Loucy (cell line): ENCODE data around the gene TSTD2.
A peak's percentile ranks its signal among the peaks of the same experiment; 100 is the strongest.
"Not testable (repeated sequence)": the region's sequence is repeated elsewhere in the genome, so short reads cannot be mapped to it uniquely, and the experiment has no call there.

Experiments
- H2AFZ ChIP-seq: fragments of 200-600 bp; sonication (generic); 2 replicates; pipeline ENCODE4 v1.6.0; 2016; ENCODE audit warnings: antibody characterized with exemption, mild to moderate bottlenecking, low read length, moderate library complexity
- H3F3A ChIP-seq: fragments of 200-600 bp; 2 replicates; pipeline ENCODE4 v1.6.0; 2016; ENCODE audit warnings: antibody characterized with exemption, low read depth, mild to moderate bottlenecking
- H3K27me3 ChIP-seq: fragments of 200-600 bp; sonication (generic); 2 replicates; pipeline ENCODE4 v1.6.1; 2014; ENCODE audit warnings: low read length, mild to moderate bottlenecking; ENCODE audit not compliant: insufficient read depth, poor library complexity, severe bottlenecking
- H3K36me3 ChIP-seq: fragments of 200-600 bp; sonication (generic); 2 replicates; pipeline ENCODE4 v1.6.1; 2016; ENCODE audit warnings: low read length; ENCODE audit not compliant: insufficient read depth
- H3K4me1 ChIP-seq: fragments of 200-600 bp; sonication (generic); 2 replicates; pipeline ENCODE4 v1.5.1; 2014; ENCODE audit warnings: low read length, mild to moderate bottlenecking; ENCODE audit not compliant: insufficient read depth, poor library complexity, severe bottlenecking
- H3K4me2 ChIP-seq: fragments of 200-600 bp; sonication (generic); 2 replicates; pipeline ENCODE4 v1.6.0; 2014; ENCODE audit warnings: antibody characterized with exemption, low read length, low read depth, mild to moderate bottlenecking; ENCODE audit not compliant: poor library complexity, severe bottlenecking
- H3K4me3 ChIP-seq: fragments of 200-600 bp; sonication (generic); 2 replicates; pipeline ENCODE4 v1.5.1; 2014; ENCODE audit warnings: low read length, mild to moderate bottlenecking, mixed read lengths; ENCODE audit not compliant: poor library complexity, severe bottlenecking
- H3K79me2 ChIP-seq: fragments of 200-600 bp; sonication (generic); 2 replicates; pipeline ENCODE4 v1.6.1; 2014; ENCODE audit warnings: low read length; ENCODE audit not compliant: insufficient read depth
- H3K9ac ChIP-seq: fragments of 200-600 bp; sonication (generic); 2 replicates; pipeline ENCODE4 v1.6.0; 2014; ENCODE audit warnings: mild to moderate bottlenecking, low read depth, low read length, moderate library complexity; ENCODE audit not compliant: poor library complexity, severe bottlenecking
- H3K9me2 ChIP-seq: fragments of 200-600 bp; sonication (generic); replicated peaks from 2 replicates; pipeline ENCODE4 v1.6.1; 2016; ENCODE audit warnings: low read depth, low read length, mixed read lengths
- H3K9me3 ChIP-seq: fragments of 200-600 bp; sonication (generic); 2 replicates; pipeline ENCODE4 v1.6.1; 2014; ENCODE audit warnings: mild to moderate bottlenecking, antibody characterized with exemption, low read length, low read depth; ENCODE audit not compliant: insufficient read depth
- H4K20me1 ChIP-seq: fragments of 200-600 bp; sonication (generic); 2 replicates; pipeline ENCODE4 v1.6.0; 2014; ENCODE audit warnings: antibody characterized with exemption, low read length, mild to moderate bottlenecking; ENCODE audit not compliant: insufficient read depth, poor library complexity, severe bottlenecking
- EZH2phosphoT487 ChIP-seq: fragments of 200-600 bp; IDR thresholded peaks from 2 replicates; pipeline ENCODE4 v1.6.1; 2018; ENCODE audit warnings: antibody characterized with exemption, mild to moderate bottlenecking, moderate library complexity, borderline replicate concordance
- TF ChIP-seq, protein P1 (sequence below): fragments of 200-600 bp; sonication (generic); conservative IDR thresholded peaks from 2 replicates; pipeline ENCODE4 v1.5.1; 2014; ENCODE audit warnings: mild to moderate bottlenecking, antibody characterized with exemption, low read length

Gene TSTD2

DNA sequence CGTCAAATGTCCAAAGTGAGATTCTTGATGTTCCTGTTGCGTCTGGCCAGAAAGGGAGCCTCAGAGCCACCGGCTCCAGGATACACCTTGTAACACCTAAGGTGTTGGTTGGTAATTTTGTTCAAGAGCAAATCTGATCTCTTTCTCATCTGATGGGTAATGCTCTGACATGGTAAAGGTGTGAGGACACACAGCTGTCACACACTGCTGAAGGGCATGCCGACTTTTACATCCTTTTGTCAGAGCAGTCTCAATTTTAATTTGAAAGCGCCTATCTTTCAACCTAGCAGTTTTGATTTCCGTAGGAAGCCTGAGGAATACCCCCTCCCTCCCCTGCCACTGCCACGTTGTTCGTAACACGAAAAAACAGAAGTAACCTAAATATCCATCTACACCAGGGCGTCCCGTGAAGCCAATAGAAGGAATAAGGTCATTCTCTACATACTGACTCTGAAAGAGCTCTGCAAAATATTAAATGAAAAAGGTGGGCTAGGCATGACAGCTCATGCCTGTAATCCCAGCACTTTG, 57.4 kb downstream of the TSTD2 start:
- Histone ChIP-seq H3K9me2 (no peaks in the 10 kb centered on the region), H3K4me3 (peak overlapping the region; percentile 74), H3K27me3 (no peaks in the 10 kb centered on the region), H3K79me2 (no peaks in the 10 kb centered on the region), H3K4me1 (no peaks in the 10 kb centered on the region), H3K4me2 (peak overlapping the region; percentile 67), H2AFZ (peak overlapping the region; percentile 85; the same call in 1 of the 2 replicates), H4K20me1 (no peaks in the 10 kb centered on the region), H3K9ac (peak overlapping the region; percentile 61), H3F3A (no peaks in the 10 kb centered on the region), H3K36me3 (no peaks in the 10 kb centered on the region), H3K9me3 (no peaks in the 10 kb centered on the region)
- no peak for TF ChIP-seq EZH2phosphoT487
- TF ChIP-seq, protein P1, sequence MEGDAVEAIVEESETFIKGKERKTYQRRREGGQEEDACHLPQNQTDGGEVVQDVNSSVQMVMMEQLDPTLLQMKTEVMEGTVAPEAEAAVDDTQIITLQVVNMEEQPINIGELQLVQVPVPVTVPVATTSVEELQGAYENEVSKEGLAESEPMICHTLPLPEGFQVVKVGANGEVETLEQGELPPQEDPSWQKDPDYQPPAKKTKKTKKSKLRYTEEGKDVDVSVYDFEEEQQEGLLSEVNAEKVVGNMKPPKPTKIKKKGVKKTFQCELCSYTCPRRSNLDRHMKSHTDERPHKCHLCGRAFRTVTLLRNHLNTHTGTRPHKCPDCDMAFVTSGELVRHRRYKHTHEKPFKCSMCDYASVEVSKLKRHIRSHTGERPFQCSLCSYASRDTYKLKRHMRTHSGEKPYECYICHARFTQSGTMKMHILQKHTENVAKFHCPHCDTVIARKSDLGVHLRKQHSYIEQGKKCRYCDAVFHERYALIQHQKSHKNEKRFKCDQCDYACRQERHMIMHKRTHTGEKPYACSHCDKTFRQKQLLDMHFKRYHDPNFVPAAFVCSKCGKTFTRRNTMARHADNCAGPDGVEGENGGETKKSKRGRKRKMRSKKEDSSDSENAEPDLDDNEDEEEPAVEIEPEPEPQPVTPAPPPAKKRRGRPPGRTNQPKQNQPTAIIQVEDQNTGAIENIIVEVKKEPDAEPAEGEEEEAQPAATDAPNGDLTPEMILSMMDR = no peak

GRCh38 chr9:97574921-97575672, 58.1 kb downstream of the TSTD2 start:
- Histone ChIP-seq H2AFZ (peak overlapping the region; percentile 85), H3K9ac (peak overlapping the region; percentile 61), H3K4me2 (peak overlapping the region; percentile 67), H3K4me3 (peak overlapping the region; percentile 74)
- not testable (repeated sequence) for H3K79me2 ChIP-seq, H3K9me3 ChIP-seq, H3K9me2 ChIP-seq, H3K36me3 ChIP-seq, H3K4me1 ChIP-seq, H4K20me1 ChIP-seq, H3K27me3 ChIP-seq, H3F3A ChIP-seq

- not testable (repeated sequence) for H3K4me1 ChIP-seq, H3K4me2 ChIP-seq, H3K36me3 ChIP-seq, H3K9me2 ChIP-seq, H4K20me1 ChIP-seq, H3F3A ChIP-seq, H3K9me3 ChIP-seq, H3K9ac ChIP-seq, H2AFZ ChIP-seq, H3K4me3 ChIP-seq, H3K27me3 ChIP-seq, H3K79me2 ChIP-seq
Measured at GRCh38 chr9:97574101-97574571, 59.0 kb downstream of the TSTD2 start.

DNA sequence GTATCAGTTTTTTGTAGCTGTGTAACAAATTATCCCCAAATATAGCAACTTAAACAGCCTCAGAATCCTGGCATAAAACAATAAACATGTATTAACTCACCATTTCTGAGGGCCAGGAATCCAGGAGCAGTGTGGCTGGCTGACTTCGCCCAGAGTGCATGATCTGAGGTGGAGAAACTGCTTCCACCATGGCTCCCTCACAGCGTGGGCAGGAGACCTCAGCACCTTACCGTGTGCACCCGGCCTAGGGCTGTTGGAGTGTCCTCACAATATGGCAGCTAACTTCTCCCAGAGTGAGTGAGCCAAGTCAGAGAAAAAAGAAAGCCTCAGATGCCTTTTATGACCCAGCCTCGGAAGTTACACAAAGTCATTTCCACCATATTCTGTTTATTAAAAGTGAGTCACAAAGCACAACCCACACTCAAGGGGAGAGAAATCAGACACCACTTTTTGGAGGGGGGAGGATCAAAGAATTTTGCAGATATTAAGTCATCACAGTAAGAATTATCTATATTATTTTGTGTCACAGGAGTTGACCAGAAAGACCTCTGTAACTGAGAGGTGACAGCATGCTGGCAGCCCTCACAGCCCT, 59.6 kb downstream of the TSTD2 start:
- no peak for TF ChIP-seq EZH2phosphoT487
- TF ChIP-seq, protein P1 = no peak
- H3K4me2 ChIP-seq = no peak overlapping the region
- no peaks in the 10 kb centered on the region for H3F3A ChIP-seq
- no peak overlapping the region for H2AFZ ChIP-seq
- H3K27me3 ChIP-seq = no peaks in the 10 kb centered on the region
- H3K9me3 ChIP-seq = no peaks in the 10 kb centered on the region
- H4K20me1 ChIP-seq = no peaks in the 10 kb centered on the region
- H3K79me2 ChIP-seq = no peaks in the 10 kb centered on the region
- H3K9me2 ChIP-seq = no peaks in the 10 kb centered on the region
- H3K36me3 ChIP-seq = no peaks in the 10 kb centered on the region
- H3K9ac ChIP-seq = no peak overlapping the region
- H3K4me3 ChIP-seq = no peak overlapping the region
- H3K4me1 ChIP-seq = no peaks in the 10 kb centered on the region
